Fibroblast of pulmonary artery (primary cell): ENCODE data around the gene ICAM3.
"Not testable (repeated sequence)": the region's sequence is repeated elsewhere in the genome, so short reads cannot be mapped to it uniquely, and the experiment has no call there.

Experiments used
- DNase-seq: peaks from one replicate; pipeline ENCODE4 v3.0.0-alpha.2; 2010; ENCODE audit warnings: low read depth
- H3K4me3 ChIP-seq: replicated peaks from 2 replicates; pipeline ENCODE4 v1.5.1; 2011; ENCODE audit warnings: low read depth, mild to moderate bottlenecking, control low read depth, low read length, moderate library complexity
- CTCF ChIP-seq: IDR thresholded peaks from 2 replicates; pipeline ENCODE4 v1.5.1; 2011; ENCODE audit warnings: mild to moderate bottlenecking, control low read depth, low read length, inconsistent platforms; ENCODE audit errors: missing control alignments

The ICAM3 gene

GRCh38 chr19:10374931-10375330, 35.5 kb upstream of the ICAM3 start:
- no peak for DNase-seq
- no peak overlapping the region for H3K4me3 ChIP-seq
- TF ChIP-seq CTCF = no peak

- TF ChIP-seq CTCF = no peak
- H3K4me3 ChIP-seq = no peak overlapping the region
- DNase-seq = no peak
Observed at GRCh38 chr19:10372690-10373089, 33.3 kb upstream of the ICAM3 start.

DNA sequence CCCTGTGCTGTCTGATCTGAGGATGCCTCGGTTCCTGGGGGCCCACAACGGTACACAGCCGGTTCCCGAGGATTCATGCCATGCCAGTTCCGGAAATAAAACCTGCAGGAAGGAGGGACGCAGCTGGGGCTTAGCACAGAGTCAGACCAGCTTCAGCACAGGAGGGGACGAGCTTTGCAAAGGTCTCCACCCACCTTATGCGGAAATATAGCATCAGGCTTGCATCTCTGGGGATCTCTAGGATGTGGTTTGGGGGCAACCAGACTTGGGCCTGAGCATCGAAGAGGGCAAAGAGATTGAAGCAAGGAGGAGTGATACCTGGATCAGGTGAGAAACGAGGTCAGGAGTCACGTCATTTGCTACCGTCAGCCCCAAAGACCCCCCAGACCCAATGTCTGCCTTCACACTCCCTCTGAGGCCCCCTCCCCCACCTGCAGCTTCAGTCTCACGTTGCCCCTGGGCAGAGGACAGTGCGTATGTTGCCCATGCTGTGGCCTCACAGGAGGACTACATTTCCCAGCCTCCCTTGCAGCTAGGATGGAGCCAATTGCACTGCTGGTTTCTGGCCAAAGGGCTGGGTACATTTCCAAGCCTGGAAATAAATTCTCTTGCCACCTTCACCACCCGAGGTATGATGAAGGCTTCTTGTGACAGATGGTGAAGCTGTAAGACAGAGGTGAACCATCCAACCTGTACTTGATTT, 28.8 kb upstream of the ICAM3 start:
- no peak overlapping the region for H3K4me3 ChIP-seq
- no peak for DNase-seq
- no peak for TF ChIP-seq CTCF

- not testable (repeated sequence) for DNase-seq, H3K4me3 ChIP-seq
Observed at GRCh38 chr19:10366950-10367512, 27.6 kb upstream of the ICAM3 start.

GRCh38 chr19:10365518-10365917, 26.1 kb upstream of the ICAM3 start:
- no peak for DNase-seq
- TF ChIP-seq CTCF = no peak
- no peak overlapping the region for H3K4me3 ChIP-seq

GRCh38 chr19:10364644-10365043, 25.2 kb upstream of the ICAM3 start:
- DNase-seq = no peak
- H3K4me3 ChIP-seq = no peak overlapping the region
- no peak for TF ChIP-seq CTCF

- DNase-seq = no peak
- no peak for TF ChIP-seq CTCF
- no peak overlapping the region for H3K4me3 ChIP-seq
Observed at GRCh38 chr19:10363789-10364281, 24.4 kb upstream of the ICAM3 start.
